Panc1 (cell line): ENCODE measurements around the gene AHNAK. TPM values are rescaled to one million over a fixed set of nuclear protein-coding genes. Genes with fewer than 3 reads are reported as not detected.

Experiments
- ATAC-seq: fragments of 200-7000 bp; cut with Tn5 transposase; 2 replicates; pipeline ENCODE4 v1.9.1; 2020; ENCODE audit warnings: mild to moderate bottlenecking, moderate library complexity
- BruUV-seq: library from RNA; stranded (reverse); fragments of 400-500 nt; replicated peaks from 2 replicates; lab custom pipeline; 2021; lab: Mats Ljungman, UMichigan
- CTCF ChIA-PET: fragments of 300-600 bp; sonication (Branson Sonifier 250); formaldehyde crosslinking; loops from one replicate; lab custom pipeline; 2022; ENCODE audit warnings: antibody characterized with exemption; lab: Charles Lee
- POLR2A ChIA-PET: fragments of 300-600 bp; sonication (Branson Sonifier 250); formaldehyde crosslinking; loops from one replicate; lab custom pipeline; 2022; ENCODE audit warnings: antibody characterized with exemption; lab: Charles Lee
- DNase-seq: peaks from one replicate; pipeline ENCODE4 v3.0.0-alpha.2; 2010; ENCODE audit warnings: low read depth, low spot score
- H3K27ac ChIP-seq: 2 replicates; pipeline ENCODE4 v1.5.1; 2011; ENCODE audit warnings: mild to moderate bottlenecking, low read length, inconsistent platforms
- H3K27me3 ChIP-seq: fragments of 200-500 bp; sonication (Bioruptor generic); 2 replicates; pipeline ENCODE4 v1.6.0; 2014; ENCODE audit warnings: low read length, inconsistent platforms; ENCODE audit not compliant: control insufficient read depth, insufficient read depth
- H3K36me3 ChIP-seq: fragments of 200-500 bp; sonication (Bioruptor generic); 2 replicates; pipeline ENCODE4 v1.5.1; 2014; ENCODE audit warnings: inconsistent platforms, mild to moderate bottlenecking, low read length, moderate library complexity; ENCODE audit not compliant: control insufficient read depth, insufficient read depth
- H3K4me1 ChIP-seq: 2 replicates; pipeline ENCODE4 v1.5.1; 2011; ENCODE audit warnings: inconsistent platforms, mild to moderate bottlenecking, low read length, moderate library complexity; ENCODE audit not compliant: control insufficient read depth, insufficient read depth
- H3K4me3 ChIP-seq, 2 experiments: 2 replicates each; pipeline ENCODE4 v1.5.1; 2011 to 2012; ENCODE audit warnings: low read depth in 2 of 2, low read length in 2 of 2, mild to moderate bottlenecking in 2 of 2, inconsistent platforms in 1 of 2, moderate library complexity in 1 of 2
- H3K9me3 ChIP-seq: fragments of 200-500 bp; sonication (Bioruptor generic); 2 replicates; pipeline ENCODE4 v1.5.1; 2014; ENCODE audit warnings: low read depth, mild to moderate bottlenecking, inconsistent platforms, low read length, moderate library complexity; ENCODE audit not compliant: control insufficient read depth, insufficient read depth
- POLR2AphosphoS5 ChIP-seq: IDR thresholded peaks from 2 replicates; pipeline ENCODE4 v1.6.1; 2012; ENCODE audit warnings: mild to moderate bottlenecking, low read depth, low read length, moderate library complexity
- SIN3A ChIP-seq: IDR thresholded peaks from 2 replicates; pipeline ENCODE4 v1.6.1; 2012; ENCODE audit warnings: low read depth, mild to moderate bottlenecking, low read length, moderate library complexity, borderline replicate concordance; ENCODE audit not compliant: insufficient read depth
- TCF7L2 ChIP-seq: IDR thresholded peaks from 2 replicates; pipeline ENCODE4 v1.6.1; 2011; ENCODE audit warnings: mild to moderate bottlenecking, low read depth, low read length, inconsistent platforms
- in situ Hi-C: cut with HindIII; loops from 2 replicates; pipeline ENCODE4 v1.10.0; 2016; ENCODE audit warnings: low sequenced_read_pairs, low pct_unique_long_range_greater_than_20kb
- intact Hi-C: fragments of 100-400 bp; cut with micrococcal nuclease; formaldehyde crosslinking; loops from one replicate; pipeline ENCODE4 v1.10.0; 2022; ENCODE audit not compliant: unreplicated experiment
- total RNA-seq: library from RNA; stranded (reverse); gene quantifications from one replicate; pipeline ENCODE4 v1.2.1, GENCODE V29; 2021; ENCODE audit not compliant: unreplicated experiment
- TF ChIP-seq, protein P1 (sequence below): fragments of 450-650 bp; IDR thresholded peaks from 2 replicates; pipeline ENCODE4 v1.5.1; 2017; ENCODE audit warnings: mild to moderate bottlenecking
- TF ChIP-seq, protein P2 (sequence below), 2 experiments: IDR thresholded peaks; 2 replicates each; pipeline ENCODE4 v1.6.1; 2011 to 2012; ENCODE audit warnings: low read depth in 2 of 2, control low read depth in 1 of 2, low read length in 1 of 2, mild to moderate bottlenecking in 1 of 2, moderate library complexity in 1 of 2; ENCODE audit not compliant: insufficient read depth in 1 of 2

AHNAK gene
- total RNA-seq, 1 experiment from 2014 or later = 844 TPM

DNA sequence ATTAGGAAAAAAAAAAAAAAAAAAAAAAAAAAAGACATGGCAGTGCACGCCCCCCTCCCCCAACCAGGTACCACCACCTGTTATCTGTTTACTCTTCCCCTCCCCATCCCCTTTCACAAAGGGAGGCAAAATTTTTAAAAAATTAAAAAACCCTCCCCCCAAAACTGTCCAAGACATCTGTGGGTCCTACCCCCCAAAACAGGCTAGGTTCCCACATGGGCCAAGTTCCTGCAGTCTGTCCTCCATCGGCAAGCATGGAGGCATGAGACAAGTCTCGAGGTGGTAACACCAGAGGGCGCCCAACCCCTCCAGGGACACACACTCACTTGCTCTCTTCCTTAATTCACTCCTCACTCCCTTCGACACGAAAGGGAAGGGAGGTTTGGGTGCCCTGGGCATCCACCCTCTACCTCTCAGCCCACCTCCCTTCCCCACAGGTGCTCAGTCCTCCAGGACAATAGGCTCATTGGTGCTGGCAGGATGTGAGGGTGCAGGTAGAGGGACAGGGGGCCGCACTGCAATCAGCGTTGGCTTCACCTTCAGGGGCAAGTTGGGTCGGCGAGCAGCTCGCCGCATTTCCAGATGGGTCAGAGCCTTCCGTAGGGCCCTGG lies 46.9 kb upstream of the AHNAK start:
- CTCF ChIA-PET = interaction anchor here (0.7 kb wide), 1 partner anchor 30 kb away, joined by 8 read pairs; no protein-coding TSS in a partner anchor
- H3K4me3 ChIP-seq = no peak overlapping the region
- H3K27me3 ChIP-seq = no peaks in the 10 kb centered on the region
- DNase-seq (no peak), ATAC-seq (peak; percentile 66)
- POLR2A ChIA-PET = no interaction called here
- H3K4me1 ChIP-seq = peaks cover 20% of the 10 kb centered on the region
- H3K27ac ChIP-seq = peak overlapping the region; percentile 91; the same call in 1 of the 2 replicates
- intact Hi-C loops = no loop called here
- no peaks in the 10 kb centered on the region for H3K9me3 ChIP-seq
- in situ Hi-C loops = no loop called here
- TF ChIP-seq POLR2AphosphoS5 (peak; percentile 40; the same call in 1 of the 2 replicates), SIN3A (no peak), TCF7L2 (no peak)
- TF ChIP-seq, protein P1, sequence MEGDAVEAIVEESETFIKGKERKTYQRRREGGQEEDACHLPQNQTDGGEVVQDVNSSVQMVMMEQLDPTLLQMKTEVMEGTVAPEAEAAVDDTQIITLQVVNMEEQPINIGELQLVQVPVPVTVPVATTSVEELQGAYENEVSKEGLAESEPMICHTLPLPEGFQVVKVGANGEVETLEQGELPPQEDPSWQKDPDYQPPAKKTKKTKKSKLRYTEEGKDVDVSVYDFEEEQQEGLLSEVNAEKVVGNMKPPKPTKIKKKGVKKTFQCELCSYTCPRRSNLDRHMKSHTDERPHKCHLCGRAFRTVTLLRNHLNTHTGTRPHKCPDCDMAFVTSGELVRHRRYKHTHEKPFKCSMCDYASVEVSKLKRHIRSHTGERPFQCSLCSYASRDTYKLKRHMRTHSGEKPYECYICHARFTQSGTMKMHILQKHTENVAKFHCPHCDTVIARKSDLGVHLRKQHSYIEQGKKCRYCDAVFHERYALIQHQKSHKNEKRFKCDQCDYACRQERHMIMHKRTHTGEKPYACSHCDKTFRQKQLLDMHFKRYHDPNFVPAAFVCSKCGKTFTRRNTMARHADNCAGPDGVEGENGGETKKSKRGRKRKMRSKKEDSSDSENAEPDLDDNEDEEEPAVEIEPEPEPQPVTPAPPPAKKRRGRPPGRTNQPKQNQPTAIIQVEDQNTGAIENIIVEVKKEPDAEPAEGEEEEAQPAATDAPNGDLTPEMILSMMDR = peak; percentile 89
- BruUV-seq = no TSS peak
- H3K36me3 ChIP-seq = peaks cover 18% of the 10 kb centered on the region

DNA sequence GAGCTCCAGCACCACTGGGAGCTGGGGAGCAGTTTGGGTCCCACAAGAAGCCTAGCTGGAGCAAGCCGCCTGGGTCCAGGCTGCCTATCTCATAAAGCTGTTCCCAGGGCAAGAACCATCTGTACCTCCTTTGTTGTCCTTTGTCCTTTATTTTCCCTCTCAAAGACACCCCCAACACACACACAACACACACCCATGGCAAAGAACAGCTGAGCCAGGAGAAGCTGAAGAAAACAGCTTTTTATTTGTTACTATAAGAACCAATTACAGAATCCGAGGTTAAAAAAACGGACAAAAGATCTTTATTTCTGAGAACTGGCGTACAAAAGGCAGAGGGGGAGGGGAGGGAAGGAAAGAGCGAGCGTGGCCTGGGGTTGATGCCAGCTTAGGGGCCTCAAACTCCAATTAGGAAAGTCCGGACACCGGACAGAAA lies 46.4 kb upstream of the AHNAK start:
- CTCF ChIA-PET = interaction anchor here (0.6 to 0.7 kb wide), 2 partner anchors 31 to 184 kb away, joined by 3 to 8 read pairs; no protein-coding TSS in a partner anchor
- Histone ChIP-seq H3K4me1 (peaks cover 21% of the 10 kb centered on the region), H3K27ac (peak overlapping the region; percentile 91), H3K27me3 (no peaks in the 10 kb centered on the region), H3K9me3 (no peaks in the 10 kb centered on the region), H3K4me3 (no peak overlapping the region), H3K36me3 (peaks cover 17% of the 10 kb centered on the region)
- DNase-seq (no peak), ATAC-seq (no peak)
- POLR2A ChIA-PET = interaction anchor here (0.6 kb wide), 1 partner anchor 152 kb away, joined by 7 read pairs; no protein-coding TSS in a partner anchor
- intact Hi-C loops = no loop called here
- in situ Hi-C loops = no loop called here
- TF ChIP-seq, protein P1 = no peak
- TF ChIP-seq, protein P2, sequence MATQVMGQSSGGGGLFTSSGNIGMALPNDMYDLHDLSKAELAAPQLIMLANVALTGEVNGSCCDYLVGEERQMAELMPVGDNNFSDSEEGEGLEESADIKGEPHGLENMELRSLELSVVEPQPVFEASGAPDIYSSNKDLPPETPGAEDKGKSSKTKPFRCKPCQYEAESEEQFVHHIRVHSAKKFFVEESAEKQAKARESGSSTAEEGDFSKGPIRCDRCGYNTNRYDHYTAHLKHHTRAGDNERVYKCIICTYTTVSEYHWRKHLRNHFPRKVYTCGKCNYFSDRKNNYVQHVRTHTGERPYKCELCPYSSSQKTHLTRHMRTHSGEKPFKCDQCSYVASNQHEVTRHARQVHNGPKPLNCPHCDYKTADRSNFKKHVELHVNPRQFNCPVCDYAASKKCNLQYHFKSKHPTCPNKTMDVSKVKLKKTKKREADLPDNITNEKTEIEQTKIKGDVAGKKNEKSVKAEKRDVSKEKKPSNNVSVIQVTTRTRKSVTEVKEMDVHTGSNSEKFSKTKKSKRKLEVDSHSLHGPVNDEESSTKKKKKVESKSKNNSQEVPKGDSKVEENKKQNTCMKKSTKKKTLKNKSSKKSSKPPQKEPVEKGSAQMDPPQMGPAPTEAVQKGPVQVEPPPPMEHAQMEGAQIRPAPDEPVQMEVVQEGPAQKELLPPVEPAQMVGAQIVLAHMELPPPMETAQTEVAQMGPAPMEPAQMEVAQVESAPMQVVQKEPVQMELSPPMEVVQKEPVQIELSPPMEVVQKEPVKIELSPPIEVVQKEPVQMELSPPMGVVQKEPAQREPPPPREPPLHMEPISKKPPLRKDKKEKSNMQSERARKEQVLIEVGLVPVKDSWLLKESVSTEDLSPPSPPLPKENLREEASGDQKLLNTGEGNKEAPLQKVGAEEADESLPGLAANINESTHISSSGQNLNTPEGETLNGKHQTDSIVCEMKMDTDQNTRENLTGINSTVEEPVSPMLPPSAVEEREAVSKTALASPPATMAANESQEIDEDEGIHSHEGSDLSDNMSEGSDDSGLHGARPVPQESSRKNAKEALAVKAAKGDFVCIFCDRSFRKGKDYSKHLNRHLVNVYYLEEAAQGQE (IDR thresholded peaks at IDR 0.05; ENCODE audit: insufficient read depth in 1 of 2, low read depth in 2 of 2, low read length in 1 of 2) = no peak
- TF ChIP-seq POLR2AphosphoS5 = no peak
- no peak for TF ChIP-seq TCF7L2
- no peak for TF ChIP-seq SIN3A
- BruUV-seq = no TSS peak
